H1 (cell line): Measurements from ENCODE around the gene CENPX. TPM values are rescaled to one million over a fixed set of nuclear protein-coding genes. Genes with fewer than 3 reads are reported as not detected.

Experiments used
- BACH1 ChIP-seq: IDR thresholded peaks from 2 replicates; pipeline ENCODE4 v1.6.1; 2012; ENCODE audit warnings: low read length, improper control_type of control experiment
- KDM5A ChIP-seq: fragments of 200-600 bp; IDR thresholded peaks from 2 replicates; pipeline ENCODE4 v1.7.1; 2012; ENCODE audit warnings: mild to moderate bottlenecking, low read length, inconsistent platforms, mixed read lengths
- MAX ChIP-seq: IDR thresholded peaks from 2 replicates; pipeline ENCODE4 v1.6.1; 2012; ENCODE audit warnings: inconsistent platforms
- NRF1 ChIP-seq: IDR thresholded peaks from 2 replicates; pipeline ENCODE4 v1.6.1; 2011; ENCODE audit warnings: mild to moderate bottlenecking, low read depth, low read length, improper control_type of control experiment
- RBBP5 ChIP-seq: IDR thresholded peaks from 2 replicates; pipeline ENCODE4 v1.7.1; 2012; ENCODE audit warnings: low read depth, mild to moderate bottlenecking, inconsistent platforms, low read length, moderate library complexity, borderline replicate concordance
- SIN3A ChIP-seq, 2 experiments: IDR thresholded peaks in 1 of 2; conservative IDR thresholded peaks in 1 of 2; 2 replicates each; pipeline ENCODE4 v1.6.1; 2011 to 2012; ENCODE audit warnings: low read length in 2 of 2, improper control_type of control experiment in 1 of 2, low read depth in 1 of 2, mild to moderate bottlenecking in 1 of 2
- SP4 ChIP-seq: IDR thresholded peaks from 2 replicates; pipeline ENCODE4 v1.6.1; 2012; ENCODE audit warnings: low read length, inconsistent platforms
- TAF1 ChIP-seq: IDR thresholded peaks from 2 replicates; pipeline ENCODE4 v1.6.1; 2011; ENCODE audit warnings: mild to moderate bottlenecking, low read depth, low read length
- YY1 ChIP-seq: IDR thresholded peaks from 2 replicates; pipeline ENCODE4 v1.6.1; 2011; ENCODE audit warnings: low read depth, mild to moderate bottlenecking, low read length
- polyA plus RNA-seq, 7 experiments: library from polyadenylated mRNA; depleted of rRNA in 3 of 7; stranded (reverse) in 5 of 7; unstranded in 2 of 7; fragments of >200 nt in 5 of 7; fragments of 200-250 nt in 2 of 7; gene quantifications; 1 replicate in 5 of 7; 2 replicates in 1 of 7; 4 replicates in 1 of 7; pipeline versions ENCODE4 v1.2.1 to v1.2.3, GENCODE V29; 2011 to 2013; ENCODE audit warnings: missing spikeins in 2 of 7, mixed read lengths in 2 of 7
- total RNA-seq: library from RNA; stranded (reverse); fragmentation: NEBNext Ultra II Directional; extraction: Animal tissue kit (Norgen Biotek cat#: 25700); gene quantifications from 2 replicates; pipeline ENCODE4 v1.2.1, GENCODE V29; 2021

CENPX gene
- total and polyA plus RNA-seq, 2 of the 8 experiments (the other 6 are each of a cell fraction or from before 2014, with no cell fraction given): 116 to 122 TPM

GRCh38 chr17:82022981-82023446 lies 336 bp upstream of the CENPX start, which contains the start of gene LRRC45 (continued):
- 0 out of 2 replicates have a peak, but pooled peaks have one; percentile 55 for TF ChIP-seq SP4
- no peak for TF ChIP-seq TAF1
- TF ChIP-seq NRF1: peak; percentile 32; the same call in 1 of the 2 replicates
- TF ChIP-seq MAX: 0 out of 2 replicates have a peak, but pooled peaks have one; percentile 0
- no peak for TF ChIP-seq KDM5A
- no peak for TF ChIP-seq BACH1
- no peak for TF ChIP-seq RBBP5
- TF ChIP-seq YY1: no peak
- 0 out of 4 replicates have a peak, but pooled peaks of 1 of the 2 experiments have one; percentile 58 for TF ChIP-seq SIN3A (conservative IDR thresholded peaks at IDR 0.05 in 1 of 2, IDR thresholded peaks at IDR 0.05 in 1 of 2; ENCODE audit: low read depth in 1 of 2, low read length in 2 of 2)
